ENCODE results near the gene C14orf119.
"Not testable (repeated sequence)": the region's sequence is repeated elsewhere in the genome, so short reads cannot be mapped to it uniquely, and the experiment has no call there.

Gene C14orf119

GRCh38 chr14:23104070-23104590 is 8.8 kb downstream of the C14orf119 start:
- H3K27ac ChIP-seq: no peak overlapping the region
- no peak overlapping the region for H3K4me3 ChIP-seq

GRCh38 chr14:23104591-23105347 is 9.5 kb downstream of the C14orf119 start, which contains the start of gene CIROP:
Gene CIROP (minus strand): TSS chr14:23104989. CDS start chr14:23104920, 69 bp downstream.
- H3K27ac ChIP-seq: no peak within 1 kb of the TSS
- H3K4me3 ChIP-seq: no peak within 1 kb of the TSS

GRCh38 chr14:23105348-23105824 is 10.1 kb downstream of the C14orf119 start:
- Histone ChIP-seq H3K27ac (no peak overlapping the region), H3K4me3 (no peak overlapping the region)

- Histone ChIP-seq H3K27ac (no peak overlapping the region), H3K4me3 (no peak overlapping the region)
These were observed 11.4 kb downstream of the C14orf119 start for GRCh38 chr14:23106747-23107045.

- not testable (repeated sequence) for H3K4me3 ChIP-seq, H3K27ac ChIP-seq
These were observed 12.3 kb downstream of the C14orf119 start for GRCh38 chr14:23107620-23108019.

- H3K4me3 ChIP-seq, H3K27ac ChIP-seq: not testable (repeated sequence)
These were observed 12.9 kb downstream of the C14orf119 start for GRCh38 chr14:23108169-23108568.

- Histone ChIP-seq H3K4me3 (no peak overlapping the region), H3K27ac (no peak overlapping the region)
These were observed 14.5 kb downstream of the C14orf119 start for GRCh38 chr14:23109769-23110168.

- Histone ChIP-seq H3K27ac (no peak overlapping the region), H3K4me3 (no peak overlapping the region)
These were observed 15.5 kb downstream of the C14orf119 start for GRCh38 chr14:23110579-23111365.

- Histone ChIP-seq H3K27ac (no peak overlapping the region), H3K4me3 (no peak overlapping the region)
These were observed 17.3 kb downstream of the C14orf119 start for GRCh38 chr14:23112359-23113178.

- Histone ChIP-seq H3K4me3 (no peak overlapping the region), H3K27ac (peak overlapping the region in 2 of 21 experiments; percentile 17 to 39)
These were observed 18.3 kb downstream of the C14orf119 start for GRCh38 chr14:23113431-23114119.

- peak overlapping the region in 2 of 21 experiments; percentile 17 to 39 for H3K27ac ChIP-seq
- H3K4me3 ChIP-seq: no peak overlapping the region
These were observed 18.8 kb downstream of the C14orf119 start for GRCh38 chr14:23114120-23114458.

GRCh38 chr14:23114669-23115038 is 19.3 kb downstream of the C14orf119 start:
- Histone ChIP-seq H3K27ac (peak overlapping the region in 2 of 21 experiments; percentile 7 to 14), H3K4me3 (no peak overlapping the region)

GRCh38 chr14:23115039-23115731 is 19.9 kb downstream of the C14orf119 start:
- Histone ChIP-seq H3K4me3 (no peak overlapping the region), H3K27ac (peak overlapping the region in 4 of 21 experiments; percentile 7 to 45 (median 12))

- Histone ChIP-seq H3K27ac (peak overlapping the region in 1 of 21 experiments; percentile 45), H3K4me3 (no peak overlapping the region)
These were observed 20.6 kb downstream of the C14orf119 start for GRCh38 chr14:23115918-23116317.

- H3K27ac ChIP-seq: peak overlapping the region in 1 of 21 experiments; percentile 22
- no peak overlapping the region for H3K4me3 ChIP-seq
These were observed 22.2 kb downstream of the C14orf119 start for GRCh38 chr14:23117371-23118020.

GRCh38 chr14:23118506-23119362 is 23.4 kb downstream of the C14orf119 start, which contains the start of gene CEBPE:
Gene CEBPE (minus strand): TSS chr14:23119255. CDS start chr14:23119091, 164 bp downstream.
- H3K4me3 ChIP-seq: no peak within 1 kb of the TSS
- peak within 1 kb of the TSS in 12 of 21 experiments; percentile 22 to 85 (median 56) for H3K27ac ChIP-seq
